Uterus (tissue), 4 donors: ENCODE measurements around the gene USF1. TPM values are rescaled to one million over a fixed set of nuclear protein-coding genes. Genes with fewer than 3 reads are reported as not detected.
"Not testable (repeated sequence)": the region's sequence is repeated elsewhere in the genome, so short reads cannot be mapped to it uniquely, and the experiment has no call there.

Experiments used
- DNase-seq, 2 donors: peaks; one replicate each; pipeline ENCODE4 v3.0.0-alpha.2; 2019 to 2020
- H3K27ac ChIP-seq, 2 donors: fragments of 200-600 bp; sonication (generic); 1 replicate in 1 of 2; 2 replicates in 1 of 2; pipeline ENCODE4 v1.5.1; 2016 to 2018
- H3K27me3 ChIP-seq, 2 donors: fragments of 200-600 bp; sonication (generic); one replicate each; pipeline ENCODE4 v1.5.1; 2018 to 2019; ENCODE audit warnings: control low read depth in 1 of 2
- H3K36me3 ChIP-seq, 2 donors: fragments of 200-600 bp; sonication (generic); one replicate each; pipeline ENCODE4 v1.5.1; 2019; ENCODE audit warnings: control low read depth in 1 of 2
- H3K4me1 ChIP-seq, 2 donors: fragments of 200-600 bp; sonication (generic); one replicate each; pipeline ENCODE4 v1.5.1; 2018 to 2019; ENCODE audit warnings: control low read depth in 1 of 2
- H3K4me3 ChIP-seq, 2 donors: fragments of 200-600 bp; sonication (generic); 1 replicate in 1 of 2; 2 replicates in 1 of 2; pipeline ENCODE4 v1.5.1; 2018 to 2019; ENCODE audit warnings: mild to moderate bottlenecking in 1 of 2
- H3K9me3 ChIP-seq, 2 donors: fragments of 200-600 bp; sonication (generic); one replicate each; pipeline ENCODE4 v1.5.1; 2019; ENCODE audit warnings: control low read depth in 1 of 2
- POLR2A ChIP-seq, 2 donors: fragments of 450-650 bp; IDR thresholded peaks; one replicate each; pipeline ENCODE4 v1.6.1; 2016; ENCODE audit warnings: antibody characterized with exemption in 2 of 2, mild to moderate bottlenecking in 1 of 2, moderate library complexity in 1 of 2
- intact Hi-C: fragments of 100-400 bp; cut with DNase I; formaldehyde crosslinking; loops from one replicate; pipeline ENCODE4 v1.15.1; 2023; ENCODE audit warnings: low total_unique reads
- total RNA-seq, 4 donors: library from RNA; depleted of rRNA in 3 of 4; stranded (reverse); fragments of >200 nt in 3 of 4; gene quantifications; one replicate each; pipeline versions ENCODE4 v1.1.0 to v1.2.4, GENCODE V29; 2014 to 2023
- TF ChIP-seq, protein P1 (sequence below), 4 experiments: fragments of 200-600 bp in 2 of 4; fragments of 450-650 bp in 2 of 4; sonication (generic) in 2 of 4; IDR thresholded peaks; one replicate each; pipeline ENCODE4 v1.5.1; 2016 to 2019; ENCODE audit warnings: antibody characterized with exemption in 4 of 4, mild to moderate bottlenecking in 2 of 4, moderate library complexity in 1 of 4
- donor health status: DM: yes; HTN: yes; CAD: no.

USF1 gene
- total RNA-seq, 4 donors from 2014 or later: 20.7 to 71.8 (median 44.2) TPM

DNA sequence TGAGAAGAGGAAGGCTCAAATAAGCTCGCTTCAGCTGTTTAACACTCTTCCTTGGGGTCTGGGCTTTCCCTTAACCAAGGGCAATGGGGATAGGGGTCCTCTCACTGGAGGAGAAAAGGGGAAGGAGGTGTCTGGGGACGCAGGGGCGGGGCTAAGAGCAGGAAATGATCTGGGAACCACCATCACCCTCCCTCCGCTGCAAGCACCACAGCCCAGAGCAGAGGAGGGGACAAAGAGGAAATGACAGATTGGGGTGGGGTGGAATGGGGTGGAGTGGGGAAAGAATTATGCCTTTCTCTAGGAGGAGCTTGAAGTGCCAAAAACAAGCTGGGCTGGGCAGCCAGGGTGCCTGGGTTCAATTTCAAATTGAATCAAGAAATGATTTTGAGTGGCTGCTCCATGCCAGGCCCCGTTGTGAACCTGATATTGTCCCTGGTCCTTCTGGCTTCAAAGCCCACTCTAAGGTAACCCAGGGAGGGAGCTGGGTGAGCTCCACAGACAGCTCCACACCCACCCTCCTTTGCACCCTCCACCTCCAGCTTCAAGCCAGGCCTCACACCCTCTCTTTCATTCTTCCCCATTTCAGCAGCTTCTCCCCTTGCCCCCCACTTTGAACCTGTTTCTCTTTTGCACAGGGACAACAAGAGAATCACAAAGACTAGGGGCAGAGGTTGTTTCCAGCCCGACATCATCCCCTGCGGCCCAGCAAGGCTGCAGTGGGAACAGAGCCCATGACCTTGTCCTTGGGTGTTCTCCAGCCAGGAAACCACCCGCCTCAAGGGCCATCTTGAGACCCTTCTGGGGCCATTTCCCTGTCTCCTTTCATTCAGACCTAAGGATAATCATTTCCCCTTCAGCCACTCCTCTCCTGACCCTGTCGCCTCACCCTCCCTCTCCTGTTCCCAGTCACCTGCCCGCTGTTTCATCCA lies 22.8 kb upstream of the USF1 start:
- Histone ChIP-seq H3K36me3 (no peaks in the 10 kb centered on the region), H3K4me3 (no peak overlapping the region), H3K27me3 (no peaks in the 10 kb centered on the region), H3K27ac (no peak overlapping the region), H3K9me3 (no peaks in the 10 kb centered on the region), H3K4me1 (no peaks in the 10 kb centered on the region)
- intact Hi-C loops: no loop called here
- TF ChIP-seq, protein P1, sequence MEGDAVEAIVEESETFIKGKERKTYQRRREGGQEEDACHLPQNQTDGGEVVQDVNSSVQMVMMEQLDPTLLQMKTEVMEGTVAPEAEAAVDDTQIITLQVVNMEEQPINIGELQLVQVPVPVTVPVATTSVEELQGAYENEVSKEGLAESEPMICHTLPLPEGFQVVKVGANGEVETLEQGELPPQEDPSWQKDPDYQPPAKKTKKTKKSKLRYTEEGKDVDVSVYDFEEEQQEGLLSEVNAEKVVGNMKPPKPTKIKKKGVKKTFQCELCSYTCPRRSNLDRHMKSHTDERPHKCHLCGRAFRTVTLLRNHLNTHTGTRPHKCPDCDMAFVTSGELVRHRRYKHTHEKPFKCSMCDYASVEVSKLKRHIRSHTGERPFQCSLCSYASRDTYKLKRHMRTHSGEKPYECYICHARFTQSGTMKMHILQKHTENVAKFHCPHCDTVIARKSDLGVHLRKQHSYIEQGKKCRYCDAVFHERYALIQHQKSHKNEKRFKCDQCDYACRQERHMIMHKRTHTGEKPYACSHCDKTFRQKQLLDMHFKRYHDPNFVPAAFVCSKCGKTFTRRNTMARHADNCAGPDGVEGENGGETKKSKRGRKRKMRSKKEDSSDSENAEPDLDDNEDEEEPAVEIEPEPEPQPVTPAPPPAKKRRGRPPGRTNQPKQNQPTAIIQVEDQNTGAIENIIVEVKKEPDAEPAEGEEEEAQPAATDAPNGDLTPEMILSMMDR (IDR thresholded peaks at IDR 0.05): no peak
- no peak for TF ChIP-seq POLR2A (IDR thresholded peaks at IDR 0.05)
- no peak for DNase-seq

GRCh38 chr1:161066694-161067093 lies 20.9 kb upstream of the USF1 start:
- no peak for TF ChIP-seq POLR2A (IDR thresholded peaks at IDR 0.05)
- TF ChIP-seq, protein P1 (IDR thresholded peaks at IDR 0.05): no peak
- Histone ChIP-seq H3K36me3 (no peaks in the 10 kb centered on the region), H3K9me3 (no peaks in the 10 kb centered on the region), H3K4me3 (no peak overlapping the region), H3K4me1 (no peaks in the 10 kb centered on the region), H3K27me3 (no peaks in the 10 kb centered on the region), H3K27ac (no peak overlapping the region)
- no peak for DNase-seq
- intact Hi-C loops: no loop called here

DNA sequence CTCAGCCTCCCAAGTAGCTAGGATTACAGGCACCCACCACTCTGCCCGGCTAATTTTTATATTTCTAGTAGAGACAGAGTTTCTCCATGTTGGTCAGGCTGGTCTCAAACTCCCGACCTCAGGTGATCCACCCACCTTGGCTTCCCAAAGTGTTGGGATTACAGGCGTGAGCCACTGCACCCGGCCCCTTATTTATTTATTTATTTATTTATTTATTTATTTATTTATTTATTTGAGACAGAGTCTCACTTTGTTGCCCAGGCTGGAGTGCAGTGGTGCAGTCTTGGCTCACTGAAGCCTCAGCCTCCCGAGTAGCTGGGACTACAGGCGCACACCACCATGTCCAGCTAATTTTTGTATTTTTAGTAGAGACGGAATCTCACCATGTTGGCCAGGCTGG lies 19.9 kb upstream of the USF1 start:
- H3K9me3 ChIP-seq, H3K4me3 ChIP-seq, H3K27me3 ChIP-seq, intact Hi-C loops, H3K36me3 ChIP-seq, H3K27ac ChIP-seq, H3K4me1 ChIP-seq, DNase-seq: not testable (repeated sequence)

- H3K4me3 ChIP-seq, intact Hi-C loops, H3K27ac ChIP-seq, H3K4me1 ChIP-seq, H3K9me3 ChIP-seq, H3K27me3 ChIP-seq, H3K36me3 ChIP-seq, DNase-seq: not testable (repeated sequence)
These were observed 18.2 kb upstream of the USF1 start for GRCh38 chr1:161063936-161064335.

DNA sequence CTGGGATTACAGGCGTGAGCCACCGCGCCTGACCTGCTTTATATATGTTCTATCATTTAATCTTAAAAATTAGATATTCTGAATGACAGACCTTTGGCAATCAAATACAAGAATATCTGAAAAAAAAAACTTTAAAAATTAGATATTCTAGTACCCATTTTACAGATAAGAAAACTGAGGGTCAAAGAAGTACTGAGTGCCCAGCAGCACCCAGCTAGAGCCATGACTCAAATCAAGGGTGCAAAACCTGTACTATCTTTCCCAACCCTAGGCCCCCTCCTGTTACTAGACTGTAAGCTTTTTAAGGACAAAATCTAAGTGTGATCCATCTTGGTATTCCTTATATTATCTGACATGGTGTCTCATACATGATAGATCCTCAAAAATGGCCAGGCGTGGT lies 15.6 kb upstream of the USF1 start:
- no peaks in the 10 kb centered on the region for H3K36me3 ChIP-seq
- H3K27ac ChIP-seq: no peak overlapping the region
- no peak for TF ChIP-seq POLR2A (IDR thresholded peaks at IDR 0.05)
- TF ChIP-seq, protein P1 (IDR thresholded peaks at IDR 0.05): no peak
- no peaks in the 10 kb centered on the region for H3K9me3 ChIP-seq
- no peaks in the 10 kb centered on the region for H3K27me3 ChIP-seq
- no peak for DNase-seq
- H3K4me3 ChIP-seq: no peak overlapping the region
- intact Hi-C loops: no loop called here
- no peaks in the 10 kb centered on the region for H3K4me1 ChIP-seq

- TF ChIP-seq, protein P1 (IDR thresholded peaks at IDR 0.05): no peak
- no peak for TF ChIP-seq POLR2A (IDR thresholded peaks at IDR 0.05)
- Histone ChIP-seq H3K36me3 (no peaks in the 10 kb centered on the region), H3K27ac (no peak overlapping the region), H3K4me3 (no peak overlapping the region), H3K9me3 (no peaks in the 10 kb centered on the region), H3K27me3 (no peaks in the 10 kb centered on the region), H3K4me1 (no peaks in the 10 kb centered on the region)
- no peak for DNase-seq
- intact Hi-C loops: no loop called here
These were observed 13.5 kb upstream of the USF1 start for GRCh38 chr1:161059293-161059692.
